Activated CD8-positive, alpha-beta memory T cell treated with anti-CD3 and anti-CD28 coated beads, Interleukin-2, amount 10 ng/mL, durations not matched to agents 7 days and 5 days (primary cell): ENCODE results near the gene POLD2. TPM values are rescaled to one million over a fixed set of nuclear protein-coding genes. Genes with fewer than 3 reads are reported as not detected.

Source experiments
- ATAC-seq: fragments of 150-1000 bp; cut with Tn5 transposase; one replicate; pipeline ENCODE4 v1.10.0; 2021; ENCODE audit warnings: moderate library complexity
- CTCF ChIA-PET: fragments of 350-600 bp; sonication (Branson Sonifier 250); formaldehyde crosslinking; loops from one replicate; lab custom pipeline; 2021; ENCODE audit warnings: antibody characterized with exemption; lab: Charles Lee
- DNase-seq: peaks from one replicate; pipeline ENCODE4 v3.0.0-alpha.2; 2020
- H3K27ac Mint-ChIP-seq: one replicate; pipeline ENCODE4 v1.8.0; 2021; ENCODE audit warnings: mild to moderate bottlenecking, mixed read lengths
- H3K27me3 Mint-ChIP-seq: one replicate; pipeline ENCODE4 v1.8.0; 2021; ENCODE audit warnings: mixed read lengths
- H3K36me3 Mint-ChIP-seq: one replicate; pipeline ENCODE4 v1.8.0; 2021; ENCODE audit warnings: mild to moderate bottlenecking, mixed read lengths
- H3K4me1 Mint-ChIP-seq: one replicate; pipeline ENCODE4 v1.8.0; 2021; ENCODE audit warnings: mixed read lengths
- H3K4me3 Mint-ChIP-seq: one replicate; pipeline ENCODE4 v1.8.0; 2021; ENCODE audit warnings: mild to moderate bottlenecking, moderate library complexity, mixed read lengths
- H3K9me3 Mint-ChIP-seq: one replicate; pipeline ENCODE4 v1.8.0; 2022; ENCODE audit warnings: low read depth, mixed read lengths
- total RNA-seq, 2 experiments: library from RNA; stranded (reverse); gene quantifications; one replicate each; pipeline ENCODE4 v1.2.3, GENCODE V29; 2021

Gene POLD2
- total RNA-seq, 2 experiments from 2014 or later = 130 to 158 TPM

GRCh38 chr7:44110719-44111635 is 12.4 kb downstream of the POLD2 start:
- no peaks in the 10 kb centered on the region for H3K9me3 Mint-ChIP-seq
- no peak overlapping the region for H3K27ac Mint-ChIP-seq
- H3K36me3 Mint-ChIP-seq = peaks cover 5% of the 10 kb centered on the region
- CTCF ChIA-PET = interaction anchor here (1.1 kb wide), 1 partner anchor 14 kb away, joined by 3 read pairs; no protein-coding TSS in a partner anchor
- no peaks in the 10 kb centered on the region for H3K4me1 Mint-ChIP-seq
- no peak for DNase-seq
- H3K27me3 Mint-ChIP-seq = peaks cover under 1% of the 10 kb centered on the region
- no peak overlapping the region for H3K4me3 Mint-ChIP-seq
- ATAC-seq = no peak

GRCh38 chr7:44109991-44110390 is 13.4 kb downstream of the POLD2 start:
- H3K27me3 Mint-ChIP-seq = peaks cover 10% of the 10 kb centered on the region
- H3K36me3 Mint-ChIP-seq = peaks cover 5% of the 10 kb centered on the region
- H3K4me3 Mint-ChIP-seq = no peak overlapping the region
- ATAC-seq (no peak), DNase-seq (no peak)
- no peaks in the 10 kb centered on the region for H3K9me3 Mint-ChIP-seq
- CTCF ChIA-PET = interaction anchor here (0.8 kb wide), 1 partner anchor 11 kb away, joined by 3 read pairs; no protein-coding TSS in a partner anchor
- H3K4me1 Mint-ChIP-seq = peaks cover 4% of the 10 kb centered on the region
- no peak overlapping the region for H3K27ac Mint-ChIP-seq

- DNase-seq (no peak), ATAC-seq (no peak)
- peaks cover 4% of the 10 kb centered on the region for H3K4me1 Mint-ChIP-seq
- CTCF ChIA-PET = interaction anchor here (0.8 kb wide), 1 partner anchor 10 kb away, joined by 3 read pairs; no protein-coding TSS in a partner anchor
- no peak overlapping the region for H3K4me3 Mint-ChIP-seq
- H3K9me3 Mint-ChIP-seq = no peaks in the 10 kb centered on the region
- peaks cover 13% of the 10 kb centered on the region for H3K27me3 Mint-ChIP-seq
- peaks cover 5% of the 10 kb centered on the region for H3K36me3 Mint-ChIP-seq
- H3K27ac Mint-ChIP-seq = no peak overlapping the region
Observed at GRCh38 chr7:44108768-44109750, 14.3 kb downstream of the POLD2 start.

DNA sequence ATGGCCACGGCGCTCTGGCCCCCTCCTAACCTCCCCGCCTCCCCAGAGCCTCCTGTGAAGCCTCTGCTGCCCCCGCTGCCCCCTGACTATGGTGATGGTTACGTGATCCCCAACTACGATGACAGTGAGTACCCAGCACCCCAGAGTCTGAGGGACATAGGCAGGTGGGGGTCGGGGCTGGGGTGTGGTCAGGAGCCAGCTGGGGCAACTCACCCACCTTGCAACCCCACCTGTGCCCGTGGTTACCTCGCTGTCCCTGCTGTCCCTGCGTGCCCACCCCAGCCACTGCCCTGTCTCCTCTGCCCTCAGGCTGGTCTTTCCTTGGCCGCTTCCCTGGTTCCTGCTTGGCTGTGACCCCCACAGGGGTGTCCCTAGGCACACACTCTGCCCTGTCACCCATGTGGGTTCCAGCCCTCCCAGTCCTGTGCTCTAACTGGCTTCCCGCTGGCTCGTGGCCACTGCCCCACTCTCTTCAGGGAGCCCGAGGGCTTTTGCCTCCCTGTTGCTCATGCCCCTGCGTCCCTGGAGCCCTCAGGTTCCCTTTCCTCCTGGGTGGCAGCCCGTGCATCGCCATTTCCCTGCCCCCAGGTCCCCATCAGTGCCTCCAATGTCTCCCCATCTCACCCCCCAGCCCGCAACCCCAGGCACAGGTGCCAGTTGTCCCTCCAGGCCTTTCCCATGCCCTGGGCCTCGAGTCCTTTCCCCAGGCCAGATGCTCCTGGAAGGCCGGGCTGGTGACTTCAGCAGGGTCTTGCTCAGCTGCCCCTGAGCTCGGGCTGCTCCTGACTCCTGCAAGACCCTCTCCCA is 15.2 kb downstream of the POLD2 start:
- Mint-ChIP-seq H3K27ac (no peak overlapping the region), H3K4me3 (no peak overlapping the region), H3K4me1 (peaks cover 4% of the 10 kb centered on the region), H3K9me3 (no peaks in the 10 kb centered on the region), H3K27me3 (peaks cover 18% of the 10 kb centered on the region), H3K36me3 (no peaks in the 10 kb centered on the region)
- DNase-seq = no peak
- no peak for ATAC-seq
- CTCF ChIA-PET = interaction anchor here (1.1 kb wide), 1 partner anchor 10 kb away, joined by 3 read pairs; no protein-coding TSS in a partner anchor

DNA sequence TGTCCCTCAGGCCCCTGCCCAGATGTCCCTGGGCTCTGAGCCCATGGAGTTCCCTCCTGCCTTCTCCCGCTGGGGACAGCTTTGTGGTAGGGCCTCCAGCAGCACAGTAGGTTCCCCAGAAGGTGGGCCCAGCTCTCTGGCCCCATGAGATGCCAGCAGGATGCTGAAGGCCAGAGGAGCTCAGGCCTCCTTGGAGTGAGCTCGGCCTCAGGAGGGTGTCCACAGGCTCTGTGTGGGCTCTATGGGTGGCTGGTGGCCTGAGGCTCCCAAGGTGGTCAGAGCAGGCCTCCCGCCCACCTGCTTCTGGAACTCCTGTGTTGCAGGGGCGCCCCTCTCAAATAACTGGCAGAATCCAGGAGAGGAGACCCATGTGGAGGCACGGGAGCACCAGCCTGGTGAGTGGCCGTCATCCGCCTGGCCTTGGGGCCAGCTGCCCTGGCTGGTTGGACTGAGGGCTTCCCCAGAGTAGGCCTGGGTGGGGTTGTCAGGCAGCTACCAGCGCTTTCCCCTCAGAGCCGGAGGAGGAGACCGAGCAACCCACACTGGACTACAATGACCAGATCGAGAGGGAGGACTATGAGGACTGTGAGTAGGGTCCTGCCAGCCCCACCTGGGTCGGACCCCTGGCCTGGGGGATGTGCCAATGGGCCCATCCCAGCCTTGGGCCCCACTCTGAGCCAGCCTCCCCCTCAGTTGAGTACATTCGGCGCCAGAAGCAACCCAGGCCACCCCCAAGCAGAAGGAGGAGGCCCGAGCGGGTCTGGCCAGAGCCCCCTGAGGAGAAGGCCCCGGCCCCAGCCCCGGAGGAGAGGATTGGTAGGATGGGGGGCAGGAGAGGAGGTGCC is 16.0 kb downstream of the POLD2 start:
- Mint-ChIP-seq H3K4me1 (peaks cover 4% of the 10 kb centered on the region), H3K27ac (no peak overlapping the region), H3K4me3 (no peak overlapping the region), H3K9me3 (no peaks in the 10 kb centered on the region), H3K27me3 (peaks cover 26% of the 10 kb centered on the region), H3K36me3 (no peaks in the 10 kb centered on the region)
- CTCF ChIA-PET = interaction anchor here (1.1 kb wide), 1 partner anchor 10 kb away, joined by 3 read pairs; no protein-coding TSS in a partner anchor
- DNase-seq (no peak), ATAC-seq (no peak)

DNA sequence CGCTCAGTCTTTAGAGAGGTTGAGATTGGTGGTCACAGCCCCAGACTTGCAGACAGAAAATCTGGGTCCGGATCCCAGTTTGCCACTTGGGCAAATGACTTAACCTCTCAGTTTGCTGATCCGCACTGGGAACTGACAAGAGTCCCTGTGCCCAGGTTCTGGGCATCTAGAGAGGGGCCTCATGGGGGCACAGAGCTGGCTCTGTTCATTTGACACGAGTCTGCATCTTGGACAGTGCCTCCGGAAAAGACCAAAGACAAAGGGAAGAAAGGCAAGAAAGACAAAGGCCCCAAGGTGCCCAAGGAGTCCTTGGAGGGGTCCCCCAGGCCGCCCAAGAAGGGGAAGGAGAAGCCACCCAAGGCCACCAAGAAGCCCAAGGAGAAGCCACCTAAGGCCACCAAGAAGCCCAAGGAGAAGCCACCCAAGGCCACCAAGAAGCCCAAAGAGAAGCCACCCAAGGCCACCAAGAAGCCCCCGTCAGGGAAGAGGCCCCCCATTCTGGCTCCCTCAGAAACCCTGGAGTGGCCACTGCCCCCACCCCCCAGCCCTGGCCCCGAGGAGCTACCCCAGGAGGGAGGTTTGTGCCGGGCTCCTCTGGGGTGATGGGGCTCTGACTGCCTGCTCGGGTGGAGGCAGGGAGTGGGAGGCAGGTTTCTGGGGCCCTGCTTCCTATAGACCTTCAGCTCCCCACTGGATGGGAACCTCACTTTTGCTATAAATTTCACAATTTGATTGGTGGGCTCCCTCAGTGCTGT is 16.9 kb downstream of the POLD2 start:
- peaks cover 4% of the 10 kb centered on the region for H3K4me1 Mint-ChIP-seq
- CTCF ChIA-PET = interaction anchor here (1.1 kb wide), 1 partner anchor 9 kb away, joined by 3 read pairs; no protein-coding TSS in a partner anchor
- no peaks in the 10 kb centered on the region for H3K36me3 Mint-ChIP-seq
- H3K9me3 Mint-ChIP-seq = no peaks in the 10 kb centered on the region
- ATAC-seq = no peak
- no peak overlapping the region for H3K4me3 Mint-ChIP-seq
- DNase-seq = no peak
- peaks cover 29% of the 10 kb centered on the region for H3K27me3 Mint-ChIP-seq
- H3K27ac Mint-ChIP-seq = no peak overlapping the region

- Mint-ChIP-seq H3K4me1 (peaks cover 4% of the 10 kb centered on the region), H3K4me3 (peak overlapping the region; percentile 22), H3K27me3 (peaks cover 29% of the 10 kb centered on the region), H3K9me3 (no peaks in the 10 kb centered on the region), H3K36me3 (no peaks in the 10 kb centered on the region), H3K27ac (no peak overlapping the region)
- no peak for ATAC-seq
- CTCF ChIA-PET = no interaction called here
- no peak for DNase-seq
Observed at GRCh38 chr7:44105832-44106231, 17.5 kb downstream of the POLD2 start.

DNA sequence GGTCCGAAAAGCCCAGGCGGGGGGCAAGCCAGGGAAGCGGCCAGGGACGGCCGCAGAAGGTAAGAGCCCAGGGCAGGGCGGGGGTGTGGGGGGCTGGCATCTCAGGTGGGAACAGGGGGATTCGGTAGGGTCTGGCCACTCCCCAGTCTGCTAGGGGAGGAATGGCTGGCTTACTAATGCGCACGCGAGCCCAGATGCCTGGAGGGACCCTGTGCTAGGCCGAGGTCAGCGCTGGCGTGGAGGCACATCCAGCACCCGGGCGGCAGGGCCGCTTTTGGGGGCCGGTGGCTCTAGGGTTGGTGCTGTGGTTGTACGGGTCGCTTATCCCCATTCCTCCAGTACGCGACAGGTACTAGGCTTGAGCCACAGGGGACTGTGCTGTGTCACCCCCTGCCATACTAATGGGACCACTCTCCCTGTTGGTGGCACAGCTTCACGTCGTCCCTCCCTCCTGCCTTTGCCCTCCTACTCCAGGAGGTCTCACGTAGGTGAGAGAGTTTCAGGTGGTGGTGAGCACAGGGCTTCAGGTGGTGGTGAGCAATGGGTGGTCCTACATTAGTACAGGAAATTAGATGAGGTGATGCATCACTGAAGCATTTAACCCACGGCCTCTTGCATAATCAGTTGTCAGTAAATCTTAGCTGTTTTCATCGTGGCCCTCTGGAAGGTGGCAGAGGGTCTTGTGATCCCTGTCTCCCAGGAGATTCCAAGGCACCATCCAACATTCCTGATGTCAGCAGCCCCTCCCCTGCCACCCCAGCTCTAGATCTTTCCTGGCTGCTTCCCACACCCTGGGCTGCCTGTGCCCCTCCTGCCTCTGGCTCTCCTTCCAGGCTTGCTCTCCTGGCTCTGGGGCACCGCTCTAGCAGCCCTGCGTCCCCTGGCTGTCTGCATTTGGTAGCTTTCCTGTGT is 18.2 kb downstream of the POLD2 start:
- Mint-ChIP-seq H3K27ac (no peak overlapping the region), H3K9me3 (no peaks in the 10 kb centered on the region), H3K4me3 (peak overlapping the region; percentile 42), H3K36me3 (no peaks in the 10 kb centered on the region), H3K4me1 (peaks cover 4% of the 10 kb centered on the region), H3K27me3 (peaks cover 29% of the 10 kb centered on the region)
- peak; percentile 9 for ATAC-seq
- DNase-seq = no peak
- CTCF ChIA-PET = no interaction called here

- CTCF ChIA-PET = no interaction called here
Observed at GRCh38 chr7:44103923-44104859, 19.2 kb downstream of the POLD2 start, which contains the start of gene AEBP1. Gene AEBP1 (plus strand): TSS chr7:44104345. CDS start chr7:44104666, 321 bp downstream.

GRCh38 chr7:44103566-44103922 is 19.8 kb downstream of the POLD2 start:
- no peaks in the 10 kb centered on the region for H3K9me3 Mint-ChIP-seq
- no peak overlapping the region for H3K4me3 Mint-ChIP-seq
- CTCF ChIA-PET = no interaction called here
- DNase-seq (no peak), ATAC-seq (no peak)
- H3K27ac Mint-ChIP-seq = no peak overlapping the region
- peaks cover 29% of the 10 kb centered on the region for H3K27me3 Mint-ChIP-seq
- H3K4me1 Mint-ChIP-seq = peaks cover 6% of the 10 kb centered on the region
- H3K36me3 Mint-ChIP-seq = no peaks in the 10 kb centered on the region

More at GRCh38 chr7:44103923-44104859, 19.2 kb downstream of the POLD2 start, which contains the start of gene AEBP1:
- peak within 1 kb of the TSS; percentile 42 for H3K4me3 Mint-ChIP-seq
- peak; percentile 65 for ATAC-seq
- peaks cover 4% of the 10 kb centered on the region for H3K4me1 Mint-ChIP-seq
- no peak within 1 kb of the TSS for H3K27ac Mint-ChIP-seq
- no peaks in the 10 kb centered on the region for H3K36me3 Mint-ChIP-seq
- H3K9me3 Mint-ChIP-seq = no peaks in the 10 kb centered on the region
- no peak for DNase-seq
- H3K27me3 Mint-ChIP-seq = peaks cover 29% of the 10 kb centered on the region
